Right renal cortex interstitium (tissue), 3 donors: ENCODE data around the gene SCNN1B. TPM values are rescaled to one million over a fixed set of nuclear protein-coding genes. Genes with fewer than 3 reads are reported as not detected.

ENCODE experiments used
- polyA plus RNA-seq, 3 donors: library from polyadenylated mRNA; unstranded; fragments of 120-200 nt; gene quantifications; one replicate each; pipeline ENCODE4 v1.2.1, GENCODE V29; 2013; ENCODE audit not compliant: insufficient read length in 3 of 3

SCNN1B gene
- polyA plus RNA-seq, 3 donors, result 11.5 to 20.4 (median 13.4) TPM

Other genes with a start within 250 kb of the SCNN1B start
- gene USP31, start 152.8 kb upstream of the SCNN1B start, polyA plus RNA-seq, result 1 to 10 TPM; 5.7 to 6.3 (median 6.1) TPM
- gene SCNN1G, start 119.6 kb upstream of the SCNN1B start, polyA plus RNA-seq, result 10 to 100 TPM; 43.7 to 45.6 (median 43.9) TPM
- 10 to 100 TPM; 21.7 to 25.2 (median 22.8) TPM for gene COG7, start 150.9 kb downstream of the SCNN1B start, polyA plus RNA-seq
- gene GGA2, start 208.2 kb downstream of the SCNN1B start, polyA plus RNA-seq, result 100 to 1,000 TPM; 135 to 150 (median 138) TPM